ENCODE results near the gene RPS18.
A peak's percentile ranks its signal among the peaks of the same experiment; 100 is the strongest.

The RPS18 gene

GRCh38 chr6:33314943-33315792 lies 43.3 kb downstream of the RPS18 start:
- DNase-seq, result no peak

DNA sequence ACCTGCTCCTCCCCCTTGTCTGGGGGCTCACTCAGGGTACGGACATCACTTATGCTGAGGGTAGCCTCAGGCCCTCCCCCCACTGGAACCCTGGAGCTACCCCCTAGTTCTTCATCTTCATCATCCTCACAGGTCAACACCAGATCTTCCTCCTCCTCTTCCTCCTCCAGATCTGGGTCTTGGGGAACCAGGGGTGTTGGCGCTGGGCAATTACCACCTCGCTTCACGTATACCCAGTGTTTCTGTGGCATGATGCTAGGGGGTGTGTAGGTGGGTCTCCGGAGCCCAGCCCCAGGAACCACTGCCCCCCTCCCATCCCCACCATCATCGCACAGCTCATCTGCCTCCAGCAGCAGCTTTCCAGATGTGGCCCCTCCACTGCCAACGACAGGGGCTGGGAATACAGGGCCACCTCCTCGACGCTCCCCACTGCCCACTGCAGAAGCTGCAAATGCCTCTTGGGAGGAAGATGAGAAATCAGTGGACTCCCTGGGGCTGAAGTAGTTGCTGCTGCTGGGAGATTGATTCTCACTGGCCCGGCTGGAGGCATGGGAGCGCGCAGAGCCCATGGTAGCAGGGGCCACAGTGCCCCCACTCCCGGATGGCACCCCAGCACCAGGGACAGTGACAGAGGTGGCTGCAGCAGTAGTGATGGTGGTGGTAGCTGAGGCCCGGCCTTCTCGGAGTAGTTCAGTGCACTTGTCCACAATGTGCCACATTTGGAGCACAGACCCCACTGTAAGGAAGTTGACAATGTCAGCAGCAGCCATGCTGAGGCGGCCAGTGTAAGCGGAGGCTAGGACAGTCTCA lies 44.1 kb downstream of the RPS18 start:
- DNase-seq, result no peak

GRCh38 chr6:33316603-33317418 lies 44.9 kb downstream of the RPS18 start:
- no peak for DNase-seq

GRCh38 chr6:33317419-33317668 lies 45.5 kb downstream of the RPS18 start:
- no peak for DNase-seq

- peak; percentile 99 for DNase-seq
Measured at GRCh38 chr6:33317669-33318425, 46.0 kb downstream of the RPS18 start, which contains the start of gene ZBTB22. ZBTB22 (minus strand) TSS chr6:33317744; CDS start chr6:33316916, 828 bp downstream.

DNA sequence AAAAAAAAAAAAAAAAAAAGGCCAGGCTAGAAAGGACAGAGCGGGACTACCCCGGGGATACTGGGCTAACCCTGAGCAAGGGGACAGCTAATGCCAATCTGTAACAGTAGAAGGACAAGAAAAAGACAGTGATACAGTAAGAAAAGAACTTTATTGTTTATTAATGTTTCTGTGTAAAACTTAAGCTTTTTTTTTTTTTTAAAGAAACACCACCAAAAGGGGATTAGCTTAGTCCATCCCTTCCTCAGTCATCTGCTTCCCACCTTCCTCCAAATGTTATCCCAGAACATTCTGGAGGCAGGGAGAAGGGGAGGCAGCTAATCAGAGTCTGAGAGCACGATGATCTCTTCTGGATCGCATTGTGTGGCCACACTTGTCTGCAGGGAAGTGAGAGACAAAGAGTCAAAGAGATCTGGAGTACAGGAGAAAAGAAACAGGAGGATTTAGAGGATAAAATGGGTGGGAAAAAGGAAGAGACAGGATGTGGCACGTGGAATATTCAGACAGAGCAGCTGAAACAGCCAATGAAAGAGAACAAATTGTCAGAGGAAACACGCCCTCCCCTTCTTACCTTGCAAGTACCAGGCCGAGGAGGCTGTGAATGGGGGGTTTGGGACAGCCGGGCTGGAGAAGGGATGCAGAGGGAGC lies 46.7 kb downstream of the RPS18 start:
- no peak for DNase-seq

GRCh38 chr6:33319939-33320314 lies 48.1 kb downstream of the RPS18 start:
- DNase-seq, result no peak

DNA sequence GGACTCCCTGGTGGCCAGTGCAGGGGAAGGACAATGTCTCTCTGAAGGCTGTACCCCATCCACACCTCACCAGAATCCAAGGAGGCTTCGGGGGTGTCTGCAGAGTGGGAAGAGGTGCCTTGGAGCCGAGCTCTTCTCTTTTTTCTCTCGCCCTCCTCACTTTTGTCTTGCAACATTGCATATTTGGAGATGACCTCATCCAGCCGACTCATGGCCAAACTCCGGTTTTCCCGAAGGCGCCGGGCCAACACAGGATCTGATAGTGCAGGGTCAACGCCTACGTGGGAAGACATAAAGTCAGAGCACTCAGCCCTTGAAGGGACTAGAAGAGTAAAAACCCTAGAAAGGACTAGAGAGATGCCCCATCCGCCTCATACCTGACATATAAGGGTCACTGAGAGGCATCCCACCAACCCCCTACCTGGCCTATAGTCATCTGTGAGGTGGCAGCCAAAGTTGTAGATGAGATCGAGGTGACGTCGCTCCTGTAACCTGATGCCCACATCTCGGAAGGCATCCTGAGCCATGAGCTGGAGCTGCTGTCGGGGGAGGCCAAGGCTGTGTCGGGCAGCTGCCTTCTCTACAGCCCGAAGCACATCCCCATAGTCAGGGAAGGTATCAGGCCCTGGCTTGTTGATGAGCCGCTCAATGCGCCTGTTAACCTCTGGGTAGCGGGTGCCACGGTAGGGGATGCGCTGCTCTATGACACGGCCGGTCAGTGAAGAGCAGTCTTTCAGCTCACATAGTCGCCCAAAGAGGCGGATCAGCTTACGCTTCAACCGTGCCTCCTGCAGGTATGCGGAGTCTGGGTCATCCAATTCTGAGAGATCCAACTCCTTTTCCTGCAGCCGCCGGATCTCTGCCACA lies 48.7 kb downstream of the RPS18 start:
- peak; percentile 78 for DNase-seq

GRCh38 chr6:33321227-33321626 lies 49.4 kb downstream of the RPS18 start:
- no peak for DNase-seq

DNA sequence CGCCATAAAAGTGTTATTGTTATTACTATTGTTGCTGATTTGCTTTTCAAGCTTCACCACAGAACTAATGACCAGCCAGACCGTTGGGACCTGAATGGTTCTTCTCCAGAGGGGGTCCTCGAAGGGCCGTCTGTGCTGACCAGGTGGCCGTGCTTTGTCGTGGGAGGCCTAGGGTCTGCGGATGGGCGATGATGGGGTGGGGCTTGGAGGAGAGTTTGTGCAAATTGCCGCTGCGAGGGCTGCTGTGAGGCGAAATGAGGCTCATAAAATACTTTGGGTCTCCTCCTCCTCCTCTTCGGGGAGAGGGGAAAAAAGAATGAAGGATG lies 51.7 kb downstream of the RPS18 start:
- DNase-seq, result no peak

- DNase-seq, result no peak
Measured at GRCh38 chr6:33324125-33324524, 52.2 kb downstream of the RPS18 start.
